ENCODE data around the gene SNTA1. TPM values are rescaled to one million over a fixed set of nuclear protein-coding genes. Genes with fewer than 3 reads are reported as not detected.

SNTA1 gene
- total and polyA plus RNA-seq, 2 experiments from 2014 or later, result 3.8 to 9.3 TPM

DNA sequence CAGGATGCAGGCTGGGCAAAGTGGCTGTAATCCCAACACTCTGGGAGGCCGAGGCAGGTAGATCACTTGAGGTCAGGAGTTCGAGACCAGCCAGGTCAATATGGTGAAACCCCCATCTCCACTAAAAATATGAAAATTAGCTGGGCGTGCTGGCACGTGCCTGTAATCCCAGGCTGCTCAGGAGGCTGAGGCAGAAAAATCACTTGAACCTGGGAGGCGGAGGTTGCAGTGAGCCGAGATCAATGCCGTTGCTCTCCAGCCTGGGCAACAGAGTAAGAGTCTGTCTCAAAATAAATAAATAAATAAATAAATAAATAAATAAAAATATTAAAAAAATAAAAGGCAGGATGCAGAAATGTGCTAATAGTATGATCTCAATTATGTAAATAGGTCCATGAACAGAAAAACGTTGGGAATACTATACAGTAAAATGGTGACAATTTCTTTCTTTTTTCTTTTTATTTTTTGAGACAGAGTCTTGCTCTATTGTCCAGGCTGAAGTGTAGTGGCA lies 37.9 kb upstream of the SNTA1 start (continued):
- no peak for TF ChIP-seq EZH2phosphoT487 (IDR thresholded peaks at IDR 0.05; ENCODE audit: unreplicated experiment)
- no peak for TF ChIP-seq ZNF331 (CRISPR knock-in tag; IDR thresholded peaks at IDR 0.05; ENCODE audit: low read depth)
- TF ChIP-seq, protein P1, sequence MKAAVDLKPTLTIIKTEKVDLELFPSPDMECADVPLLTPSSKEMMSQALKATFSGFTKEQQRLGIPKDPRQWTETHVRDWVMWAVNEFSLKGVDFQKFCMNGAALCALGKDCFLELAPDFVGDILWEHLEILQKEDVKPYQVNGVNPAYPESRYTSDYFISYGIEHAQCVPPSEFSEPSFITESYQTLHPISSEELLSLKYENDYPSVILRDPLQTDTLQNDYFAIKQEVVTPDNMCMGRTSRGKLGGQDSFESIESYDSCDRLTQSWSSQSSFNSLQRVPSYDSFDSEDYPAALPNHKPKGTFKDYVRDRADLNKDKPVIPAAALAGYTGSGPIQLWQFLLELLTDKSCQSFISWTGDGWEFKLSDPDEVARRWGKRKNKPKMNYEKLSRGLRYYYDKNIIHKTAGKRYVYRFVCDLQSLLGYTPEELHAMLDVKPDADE (IDR thresholded peaks at IDR 0.05), result no peak
- TF ChIP-seq, protein P2, sequence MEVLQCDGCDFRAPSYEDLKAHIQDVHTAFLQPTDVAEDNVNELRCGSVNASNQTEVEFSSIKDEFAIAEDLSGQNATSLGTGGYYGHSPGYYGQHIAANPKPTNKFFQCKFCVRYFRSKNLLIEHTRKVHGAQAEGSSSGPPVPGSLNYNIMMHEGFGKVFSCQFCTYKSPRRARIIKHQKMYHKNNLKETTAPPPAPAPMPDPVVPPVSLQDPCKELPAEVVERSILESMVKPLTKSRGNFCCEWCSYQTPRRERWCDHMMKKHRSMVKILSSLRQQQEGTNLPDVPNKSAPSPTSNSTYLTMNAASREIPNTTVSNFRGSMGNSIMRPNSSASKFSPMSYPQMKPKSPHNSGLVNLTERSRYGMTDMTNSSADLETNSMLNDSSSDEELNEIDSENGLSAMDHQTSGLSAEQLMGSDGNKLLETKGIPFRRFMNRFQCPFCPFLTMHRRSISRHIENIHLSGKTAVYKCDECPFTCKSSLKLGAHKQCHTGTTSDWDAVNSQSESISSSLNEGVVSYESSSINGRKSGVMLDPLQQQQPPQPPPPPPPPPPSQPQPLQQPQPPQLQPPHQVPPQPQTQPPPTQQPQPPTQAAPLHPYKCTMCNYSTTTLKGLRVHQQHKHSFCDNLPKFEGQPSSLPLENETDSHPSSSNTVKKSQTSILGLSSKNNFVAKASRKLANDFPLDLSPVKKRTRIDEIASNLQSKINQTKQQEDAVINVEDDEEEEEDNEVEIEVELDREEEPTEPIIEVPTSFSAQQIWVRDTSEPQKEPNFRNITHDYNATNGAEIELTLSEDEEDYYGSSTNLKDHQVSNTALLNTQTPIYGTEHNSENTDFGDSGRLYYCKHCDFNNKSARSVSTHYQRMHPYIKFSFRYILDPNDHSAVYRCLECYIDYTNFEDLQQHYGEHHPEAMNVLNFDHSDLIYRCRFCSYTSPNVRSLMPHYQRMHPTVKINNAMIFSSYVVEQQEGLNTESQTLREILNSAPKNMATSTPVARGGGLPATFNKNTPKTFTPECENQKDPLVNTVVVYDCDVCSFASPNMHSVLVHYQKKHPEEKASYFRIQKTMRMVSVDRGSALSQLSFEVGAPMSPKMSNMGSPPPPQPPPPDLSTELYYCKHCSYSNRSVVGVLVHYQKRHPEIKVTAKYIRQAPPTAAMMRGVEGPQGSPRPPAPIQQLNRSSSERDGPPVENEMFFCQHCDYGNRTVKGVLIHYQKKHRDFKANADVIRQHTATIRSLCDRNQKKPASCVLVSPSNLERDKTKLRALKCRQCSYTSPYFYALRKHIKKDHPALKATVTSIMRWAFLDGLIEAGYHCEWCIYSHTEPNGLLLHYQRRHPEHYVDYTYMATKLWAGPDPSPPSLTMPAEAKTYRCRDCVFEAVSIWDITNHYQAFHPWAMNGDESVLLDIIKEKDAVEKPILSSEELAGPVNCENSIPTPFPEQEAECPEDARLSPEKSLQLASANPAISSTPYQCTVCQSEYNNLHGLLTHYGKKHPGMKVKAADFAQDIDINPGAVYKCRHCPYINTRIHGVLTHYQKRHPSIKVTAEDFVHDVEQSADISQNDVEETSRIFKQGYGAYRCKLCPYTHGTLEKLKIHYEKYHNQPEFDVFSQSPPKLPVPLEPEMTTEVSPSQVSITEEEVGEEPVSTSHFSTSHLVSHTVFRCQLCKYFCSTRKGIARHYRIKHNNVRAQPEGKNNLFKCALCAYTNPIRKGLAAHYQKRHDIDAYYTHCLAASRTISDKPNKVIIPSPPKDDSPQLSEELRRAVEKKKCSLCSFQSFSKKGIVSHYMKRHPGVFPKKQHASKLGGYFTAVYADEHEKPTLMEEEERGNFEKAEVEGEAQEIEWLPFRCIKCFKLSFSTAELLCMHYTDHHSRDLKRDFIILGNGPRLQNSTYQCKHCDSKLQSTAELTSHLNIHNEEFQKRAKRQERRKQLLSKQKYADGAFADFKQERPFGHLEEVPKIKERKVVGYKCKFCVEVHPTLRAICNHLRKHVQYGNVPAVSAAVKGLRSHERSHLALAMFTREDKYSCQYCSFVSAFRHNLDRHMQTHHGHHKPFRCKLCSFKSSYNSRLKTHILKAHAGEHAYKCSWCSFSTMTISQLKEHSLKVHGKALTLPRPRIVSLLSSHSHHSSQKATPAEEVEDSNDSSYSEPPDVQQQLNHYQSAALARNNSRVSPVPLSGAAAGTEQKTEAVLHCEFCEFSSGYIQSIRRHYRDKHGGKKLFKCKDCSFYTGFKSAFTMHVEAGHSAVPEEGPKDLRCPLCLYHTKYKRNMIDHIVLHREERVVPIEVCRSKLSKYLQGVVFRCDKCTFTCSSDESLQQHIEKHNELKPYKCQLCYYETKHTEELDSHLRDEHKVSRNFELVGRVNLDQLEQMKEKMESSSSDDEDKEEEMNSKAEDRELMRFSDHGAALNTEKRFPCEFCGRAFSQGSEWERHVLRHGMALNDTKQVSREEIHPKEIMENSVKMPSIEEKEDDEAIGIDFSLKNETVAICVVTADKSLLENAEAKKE (CRISPR knock-in tag; IDR thresholded peaks at IDR 0.05), result no peak
- no peak for TF ChIP-seq ZNF114 (CRISPR knock-in tag; IDR thresholded peaks at IDR 0.05)
- no peak for TF ChIP-seq JUNB (IDR thresholded peaks at IDR 0.05; ENCODE audit: unreplicated experiment)

DNA sequence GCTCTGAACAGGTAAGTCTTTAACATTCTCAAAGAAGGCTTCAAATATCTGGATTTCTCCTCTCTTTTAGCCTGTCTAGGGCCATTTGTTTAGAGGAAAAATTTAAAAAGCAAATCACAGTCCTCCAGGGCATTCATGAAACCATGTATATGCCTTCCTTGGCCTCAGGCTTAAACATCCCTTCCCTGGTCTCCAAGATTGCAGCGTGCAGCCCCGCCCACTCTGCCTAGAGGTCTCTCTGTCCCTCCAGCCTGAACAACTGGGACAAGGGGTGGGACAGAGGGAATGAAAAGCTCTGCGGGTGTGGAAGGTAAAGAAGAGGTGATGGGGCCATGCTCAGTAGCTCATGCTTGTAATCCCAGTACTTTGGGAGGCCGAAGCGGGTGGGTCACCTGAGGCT lies 36.5 kb upstream of the SNTA1 start:
- Histone ChIP-seq H3K27me3 (ENCODE audit: insufficient read depth) (no peaks in the 10 kb centered on the region), H3K36me3 (ENCODE audit: insufficient read depth) (no peaks in the 10 kb centered on the region), H3K27ac (ENCODE audit: low read depth) (no peak overlapping the region), H3K4me3 (no peak overlapping the region), H4K20me1 (replicated peaks; ENCODE audit: insufficient read depth) (no peaks in the 10 kb centered on the region), H3F3A (replicated peaks; ENCODE audit: low read depth) (no peaks in the 10 kb centered on the region), H3K9me2 (ENCODE audit: insufficient read depth) (no peaks in the 10 kb centered on the region), H3K79me2 (replicated peaks; ENCODE audit: insufficient read depth) (no peaks in the 10 kb centered on the region), H3K4me1 (ENCODE audit: insufficient read depth) (peaks cover 22% of the 10 kb centered on the region), H2AFZ (peak overlapping the region; percentile 38; the same call in 1 of the 2 replicates), H3K4me2 (no peak overlapping the region)
- ATAC-seq (no peak), DNase-seq (ENCODE audit: low spot score) (no peak)
- no peak overlapping the region for H3K27ac Mint-ChIP-seq
- H3K4me1 Mint-ChIP-seq, result peaks cover 23% of the 10 kb centered on the region
- no peaks in the 10 kb centered on the region for H3K36me3 Mint-ChIP-seq (ENCODE audit: low read depth)
- peaks cover 15% of the 10 kb centered on the region for H3K27me3 Mint-ChIP-seq (ENCODE audit: insufficient read depth, low read depth, poor library complexity)
- H3K4me3 Mint-ChIP-seq, result no peak overlapping the region
- no peaks in the 10 kb centered on the region for H3K9me3 Mint-ChIP-seq
- no peak for TF ChIP-seq JUNB (IDR thresholded peaks at IDR 0.05; ENCODE audit: unreplicated experiment)
- TF ChIP-seq, protein P3, sequence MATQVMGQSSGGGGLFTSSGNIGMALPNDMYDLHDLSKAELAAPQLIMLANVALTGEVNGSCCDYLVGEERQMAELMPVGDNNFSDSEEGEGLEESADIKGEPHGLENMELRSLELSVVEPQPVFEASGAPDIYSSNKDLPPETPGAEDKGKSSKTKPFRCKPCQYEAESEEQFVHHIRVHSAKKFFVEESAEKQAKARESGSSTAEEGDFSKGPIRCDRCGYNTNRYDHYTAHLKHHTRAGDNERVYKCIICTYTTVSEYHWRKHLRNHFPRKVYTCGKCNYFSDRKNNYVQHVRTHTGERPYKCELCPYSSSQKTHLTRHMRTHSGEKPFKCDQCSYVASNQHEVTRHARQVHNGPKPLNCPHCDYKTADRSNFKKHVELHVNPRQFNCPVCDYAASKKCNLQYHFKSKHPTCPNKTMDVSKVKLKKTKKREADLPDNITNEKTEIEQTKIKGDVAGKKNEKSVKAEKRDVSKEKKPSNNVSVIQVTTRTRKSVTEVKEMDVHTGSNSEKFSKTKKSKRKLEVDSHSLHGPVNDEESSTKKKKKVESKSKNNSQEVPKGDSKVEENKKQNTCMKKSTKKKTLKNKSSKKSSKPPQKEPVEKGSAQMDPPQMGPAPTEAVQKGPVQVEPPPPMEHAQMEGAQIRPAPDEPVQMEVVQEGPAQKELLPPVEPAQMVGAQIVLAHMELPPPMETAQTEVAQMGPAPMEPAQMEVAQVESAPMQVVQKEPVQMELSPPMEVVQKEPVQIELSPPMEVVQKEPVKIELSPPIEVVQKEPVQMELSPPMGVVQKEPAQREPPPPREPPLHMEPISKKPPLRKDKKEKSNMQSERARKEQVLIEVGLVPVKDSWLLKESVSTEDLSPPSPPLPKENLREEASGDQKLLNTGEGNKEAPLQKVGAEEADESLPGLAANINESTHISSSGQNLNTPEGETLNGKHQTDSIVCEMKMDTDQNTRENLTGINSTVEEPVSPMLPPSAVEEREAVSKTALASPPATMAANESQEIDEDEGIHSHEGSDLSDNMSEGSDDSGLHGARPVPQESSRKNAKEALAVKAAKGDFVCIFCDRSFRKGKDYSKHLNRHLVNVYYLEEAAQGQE (IDR thresholded peaks at IDR 0.05; ENCODE audit: unreplicated experiment), result no peak
- TF ChIP-seq EZH2 (IDR thresholded peaks at IDR 0.05; ENCODE audit: low read depth, unreplicated experiment), result no peak
- no peak for TF ChIP-seq STAT1 (IDR thresholded peaks at IDR 0.05; ENCODE audit: unreplicated experiment)
- no peak for TF ChIP-seq ZNF331 (CRISPR knock-in tag; IDR thresholded peaks at IDR 0.05; ENCODE audit: low read depth)
- TF ChIP-seq POLR2AphosphoS5 (IDR thresholded peaks at IDR 0.05; ENCODE audit: low read depth), result no peak
- no peak for TF ChIP-seq ZNF114 (CRISPR knock-in tag; IDR thresholded peaks at IDR 0.05)

All from GM23338 (cell line).